B cell (primary cell): ENCODE measurements around the gene RCAN3. TPM values are rescaled to one million over a fixed set of nuclear protein-coding genes. Genes with fewer than 3 reads are reported as not detected.

ENCODE experiments used
- ATAC-seq: fragments of 200-7000 bp; cut with Tn5 transposase; one replicate; pipeline ENCODE4 v1.10.0; 2021; ENCODE audit warnings: low read depth, mild to moderate bottlenecking, moderate number of reproducible peaks, moderate library complexity
- CTCF ChIA-PET: fragments of 350-600 bp; sonication (Branson Sonifier 250); formaldehyde crosslinking; loops from one replicate; lab custom pipeline; 2021; ENCODE audit warnings: antibody characterized with exemption, inconsistent platforms; lab: Charles Lee
- POLR2A ChIA-PET: fragments of 350-600 bp; sonication (Branson Sonifier 250); formaldehyde crosslinking; loops from one replicate; lab custom pipeline; 2021; ENCODE audit warnings: antibody characterized with exemption; lab: Charles Lee
- DNase-seq: peaks from one replicate; pipeline ENCODE4 v3.0.0; 2013
- H2AFZ ChIP-seq: 2 replicates; pipeline ENCODE4 v1.6.1; 2012; ENCODE audit warnings: mild to moderate bottlenecking, low read depth, low read length; ENCODE audit not compliant: insufficient read depth, poor library complexity, severe bottlenecking
- H3K27ac ChIP-seq, 2 donors: 1 replicate in 1 of 2; 2 replicates in 1 of 2; pipeline ENCODE4 v1.5.1; 2012 to 2013; ENCODE audit warnings: low read length in 2 of 2, mild to moderate bottlenecking in 2 of 2, moderate library complexity in 1 of 2
- H3K27me3 ChIP-seq, 4 experiments: fragments of 200-600 bp in 1 of 4; sonication (generic) in 1 of 4; replicated peaks in 1 of 4; 1 replicate in 2 of 4; 2 replicates in 2 of 4; pipeline versions ENCODE4 v1.6.1 to v1.7.0; 2013 to 2016; ENCODE audit warnings: low read length in 3 of 4, mild to moderate bottlenecking in 2 of 4, mixed read lengths in 1 of 4, moderate library complexity in 1 of 4; ENCODE audit not compliant: insufficient read depth in 4 of 4, control insufficient read depth in 3 of 4; ENCODE audit errors: control extremely low read depth in 1 of 4
- H3K36me3 ChIP-seq, 2 experiments: replicated peaks in 1 of 2; 1 replicate in 1 of 2; 2 replicates in 1 of 2; pipeline versions ENCODE4 v1.6.1 to v1.7.1; 2013; ENCODE audit warnings: low read length in 1 of 2; ENCODE audit not compliant: insufficient read depth in 2 of 2, control insufficient read depth in 1 of 2; ENCODE audit errors: control extremely low read depth in 1 of 2, extremely low read depth in 1 of 2
- H3K4me1 ChIP-seq, 2 donors: fragments of 200-600 bp in 1 of 2; sonication (generic) in 1 of 2; 1 replicate in 1 of 2; 2 replicates in 1 of 2; pipeline versions ENCODE4 v1.5.1 to v1.6.1; 2013 to 2017; ENCODE audit warnings: low read length in 2 of 2; ENCODE audit not compliant: control insufficient read depth in 2 of 2, insufficient read depth in 2 of 2
- H3K4me2 ChIP-seq: replicated peaks from 2 replicates; pipeline ENCODE3; 2012; ENCODE audit warnings: mild to moderate bottlenecking, low read depth, low read length; ENCODE audit not compliant: poor library complexity, severe bottlenecking
- H3K4me3 ChIP-seq, 5 experiments: fragments of 200-600 bp in 1 of 5; sonication (generic) in 1 of 5; 1 replicate in 3 of 5; 2 replicates in 2 of 5; pipeline versions ENCODE4 v1.5.1 to v1.7.0; 2011 to 2016; ENCODE audit warnings: low read length in 4 of 5, mild to moderate bottlenecking in 4 of 5, low read depth in 2 of 5, control low read depth in 1 of 5, moderate library complexity in 1 of 5; ENCODE audit not compliant: insufficient read depth in 1 of 5; ENCODE audit errors: control extremely low read depth in 1 of 5, extremely low read depth in 1 of 5
- H3K79me2 ChIP-seq: fragments of 200-600 bp; sonication (generic); one replicate; pipeline ENCODE4 v1.6.0; 2016; ENCODE audit warnings: low read length; ENCODE audit not compliant: control insufficient read depth, insufficient read depth
- H3K9ac ChIP-seq: fragments of 200-600 bp; sonication (generic); 2 replicates; pipeline ENCODE4 v1.6.1; 2017; ENCODE audit warnings: mild to moderate bottlenecking, low read length, moderate library complexity
- H3K9me3 ChIP-seq, 3 donors: one replicate each; pipeline versions ENCODE4 v1.6.1 to v1.7.1; 2013; ENCODE audit warnings: low read length in 2 of 3; ENCODE audit not compliant: control insufficient read depth in 2 of 3, insufficient read depth in 1 of 3; ENCODE audit errors: control extremely low read depth in 1 of 3
- H4K20me1 ChIP-seq: 2 replicates; pipeline ENCODE4 v1.6.0; 2012; ENCODE audit warnings: mild to moderate bottlenecking, low read length; ENCODE audit not compliant: insufficient read depth, control insufficient read depth, poor library complexity, severe bottlenecking
- H3K27ac Mint-ChIP-seq: one replicate; pipeline ENCODE4 v1.8.0; 2021; ENCODE audit warnings: mixed read lengths
- H3K27me3 Mint-ChIP-seq: one replicate; pipeline ENCODE4 v1.8.0; 2021; ENCODE audit warnings: mixed read lengths
- H3K4me1 Mint-ChIP-seq: one replicate; pipeline ENCODE4 v1.8.0; 2021; ENCODE audit warnings: mixed read lengths
- H3K4me3 Mint-ChIP-seq: one replicate; pipeline ENCODE4 v1.8.0; 2021; ENCODE audit warnings: mixed read lengths
- H3K9me3 Mint-ChIP-seq: one replicate; pipeline ENCODE4 v1.8.0; 2022; ENCODE audit warnings: mixed read lengths; ENCODE audit not compliant: insufficient read depth
- EZH2 ChIP-seq: IDR thresholded peaks from 2 replicates; pipeline ENCODE4 v1.6.1; 2012; ENCODE audit warnings: borderline replicate concordance, low read depth, mild to moderate bottlenecking, moderate library complexity, low read length; ENCODE audit not compliant: insufficient read depth, poor library complexity, severe bottlenecking
- WGBS: methylation state at CpG from one replicate; pipeline ENCODE4 v1.1.5; 2013; ENCODE audit warnings: missing lambda C conversion rate; ENCODE audit not compliant: insufficient coverage; 5-methylcytosine and 5-hydroxymethylcytosine counted together
- intact Hi-C: fragments of 100-400 bp; cut with micrococcal nuclease; formaldehyde crosslinking; loops from one replicate; pipeline ENCODE4 v1.10.0; 2022
- polyA plus RNA-seq: library from polyadenylated mRNA; depleted of rRNA; stranded (reverse); fragments of >200 nt; gene quantifications from 2 replicates; pipeline ENCODE4 v1.2.3, GENCODE V29; 2012
- total RNA-seq, 2 donors: library from RNA; stranded (reverse); fragments of 120-200 nt in 1 of 2; gene quantifications; 1 replicate in 1 of 2; 2 replicates in 1 of 2; pipeline versions ENCODE4 v1.2.3 to v1.2.4, GENCODE V29; 2013 to 2022
- TF ChIP-seq, protein P1 (sequence below): fragments of 200-600 bp; IDR thresholded peaks from one replicate; pipeline ENCODE4 v1.8.0; 2022; ENCODE audit warnings: antibody characterized with exemption, mild to moderate bottlenecking

RCAN3 gene
- total and polyA plus RNA-seq, 2 donors (not counting 1 experiment from before 2014, with no cell fraction given): 19.3 to 37.3 TPM

DNA sequence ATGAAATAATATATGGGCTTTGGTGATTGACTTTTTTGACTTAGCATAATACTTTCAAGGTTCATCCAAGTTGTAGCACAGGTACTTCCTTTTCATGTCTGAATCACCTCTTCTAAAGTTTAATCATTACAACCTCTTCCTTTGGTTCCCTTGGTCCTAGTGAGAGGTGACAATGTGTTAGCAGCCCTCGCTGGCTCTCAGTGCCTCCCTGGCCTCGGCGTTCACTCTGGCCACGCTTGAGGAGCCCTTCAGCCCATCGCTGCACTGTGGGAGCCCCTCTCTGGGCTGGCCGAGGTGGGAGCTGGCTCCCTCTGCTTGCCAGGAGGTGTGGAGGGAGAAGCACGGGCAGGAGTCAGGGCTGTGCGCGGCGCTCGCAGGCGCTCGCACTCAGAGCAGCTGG is 13.0 kb upstream of the RCAN3 start:
- H3K9me3 Mint-ChIP-seq: no peaks in the 10 kb centered on the region
- H3K4me3 Mint-ChIP-seq: no peak overlapping the region
- H3K79me2 ChIP-seq: no peaks in the 10 kb centered on the region
- peaks cover 0 to 6% (median 0%) of the 10 kb centered on the region in 3 donors for H3K9me3 ChIP-seq
- H3K4me2 ChIP-seq: no peak overlapping the region
- no peak overlapping the region for H3K9ac ChIP-seq
- no peak overlapping the region for H3K4me3 ChIP-seq
- no peak for TF ChIP-seq EZH2
- TF ChIP-seq, protein P1, sequence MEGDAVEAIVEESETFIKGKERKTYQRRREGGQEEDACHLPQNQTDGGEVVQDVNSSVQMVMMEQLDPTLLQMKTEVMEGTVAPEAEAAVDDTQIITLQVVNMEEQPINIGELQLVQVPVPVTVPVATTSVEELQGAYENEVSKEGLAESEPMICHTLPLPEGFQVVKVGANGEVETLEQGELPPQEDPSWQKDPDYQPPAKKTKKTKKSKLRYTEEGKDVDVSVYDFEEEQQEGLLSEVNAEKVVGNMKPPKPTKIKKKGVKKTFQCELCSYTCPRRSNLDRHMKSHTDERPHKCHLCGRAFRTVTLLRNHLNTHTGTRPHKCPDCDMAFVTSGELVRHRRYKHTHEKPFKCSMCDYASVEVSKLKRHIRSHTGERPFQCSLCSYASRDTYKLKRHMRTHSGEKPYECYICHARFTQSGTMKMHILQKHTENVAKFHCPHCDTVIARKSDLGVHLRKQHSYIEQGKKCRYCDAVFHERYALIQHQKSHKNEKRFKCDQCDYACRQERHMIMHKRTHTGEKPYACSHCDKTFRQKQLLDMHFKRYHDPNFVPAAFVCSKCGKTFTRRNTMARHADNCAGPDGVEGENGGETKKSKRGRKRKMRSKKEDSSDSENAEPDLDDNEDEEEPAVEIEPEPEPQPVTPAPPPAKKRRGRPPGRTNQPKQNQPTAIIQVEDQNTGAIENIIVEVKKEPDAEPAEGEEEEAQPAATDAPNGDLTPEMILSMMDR: no peak
- WGBS: 96% methylated on average over 12 of the region's 13 CpGs
- no peak overlapping the region for H2AFZ ChIP-seq
- H3K27me3 Mint-ChIP-seq: no peaks in the 10 kb centered on the region
- no peaks in the 10 kb centered on the region for H3K27me3 ChIP-seq
- CTCF ChIA-PET: interaction anchor here (0.9 to 2.3 kb wide), 2 partner anchors 97 to 291 kb away, joined by 7 to 8 read pairs; no protein-coding TSS in a partner anchor
- peaks cover 12% of the 10 kb centered on the region for H3K4me1 Mint-ChIP-seq
- H3K4me1 ChIP-seq: peaks cover 0 to 4% of the 10 kb centered on the region in 2 donors
- no peak overlapping the region for H3K27ac Mint-ChIP-seq
- H3K27ac ChIP-seq: no peak overlapping the region
- no peaks in the 10 kb centered on the region for H3K36me3 ChIP-seq
- POLR2A ChIA-PET: no interaction called here
- no peak for ATAC-seq
- DNase-seq: no peak
- H4K20me1 ChIP-seq: no peaks in the 10 kb centered on the region
- intact Hi-C loops: loop anchor here (10.0 kb wide), 1 partner anchor 45 kb away; no protein-coding TSS in a partner anchor

GRCh38 chr1:24490101-24490781 is 12.4 kb upstream of the RCAN3 start:
- ChIA-PET POLR2A (no interaction called here), CTCF (interaction anchor here (0.9 to 2.3 kb wide), 3 partner anchors 11 to 291 kb away, joined by 6 to 8 read pairs (median 7); no protein-coding TSS in a partner anchor)
- H3K9me3 ChIP-seq: peaks cover 0 to 6% (median 0%) of the 10 kb centered on the region in 3 donors
- no peaks in the 10 kb centered on the region for H3K27me3 ChIP-seq
- no peaks in the 10 kb centered on the region for H4K20me1 ChIP-seq
- no peak overlapping the region for H3K27ac ChIP-seq
- H3K4me2 ChIP-seq: no peak overlapping the region
- H3K4me1 ChIP-seq: peaks cover 0 to 4% of the 10 kb centered on the region in 2 donors
- 97% methylated on average over 16 of the region's 18 CpGs for WGBS
- intact Hi-C loops: no loop called here
- ATAC-seq (no peak), DNase-seq (no peak)
- no peaks in the 10 kb centered on the region for H3K36me3 ChIP-seq
- peaks cover 12% of the 10 kb centered on the region for H3K4me1 Mint-ChIP-seq
- no peak overlapping the region for H3K4me3 ChIP-seq
- no peaks in the 10 kb centered on the region for H3K27me3 Mint-ChIP-seq
- H3K79me2 ChIP-seq: no peaks in the 10 kb centered on the region
- no peak overlapping the region for H3K27ac Mint-ChIP-seq
- no peak for TF ChIP-seq EZH2
- TF ChIP-seq, protein P1: no peak
- H3K9me3 Mint-ChIP-seq: no peaks in the 10 kb centered on the region
- H2AFZ ChIP-seq: no peak overlapping the region
- H3K9ac ChIP-seq: no peak overlapping the region
- H3K4me3 Mint-ChIP-seq: no peak overlapping the region
